AG04450 (cell line): Measurements from ENCODE around the gene WASF3. TPM values are rescaled to one million over a fixed set of nuclear protein-coding genes. Genes with fewer than 3 reads are reported as not detected.
A peak's percentile ranks its signal among the peaks of the same experiment; 100 is the strongest.

ENCODE experiments used
- CTCF ChIA-PET: fragments of 300-600, 350-600 bp; formaldehyde crosslinking; extraction: SDS; loops from one replicate; lab custom pipeline; 2022; ENCODE audit warnings: antibody characterized with exemption, inconsistent platforms; lab: Charles Lee
- POLR2A ChIA-PET: fragments of 350-600 bp; formaldehyde crosslinking; extraction: SDS; loops from one replicate; lab custom pipeline; 2021; ENCODE audit warnings: antibody characterized with exemption, inconsistent platforms; lab: Yijun Ruan, JAX
- DNase-seq: peaks from one replicate; pipeline ENCODE4 v3.0.0-alpha.2; 2011; ENCODE audit warnings: low read depth, low spot score
- H3K27ac ChIP-seq: one replicate; pipeline ENCODE4 v1.5.1; 2012; ENCODE audit warnings: low read depth, low read length, control low read depth
- H3K27me3 ChIP-seq: one replicate; pipeline ENCODE4 v1.6.0; 2012; ENCODE audit warnings: low read length; ENCODE audit not compliant: control insufficient read depth, insufficient read depth
- H3K4me3 ChIP-seq: 2 replicates; pipeline ENCODE4 v1.5.1; 2011; ENCODE audit warnings: mild to moderate bottlenecking, low read depth, low read length, control low read depth
- H3K9me3 ChIP-seq: 2 replicates; pipeline ENCODE4 v1.5.1; 2012; ENCODE audit warnings: low read length; ENCODE audit not compliant: control insufficient read depth, insufficient read depth
- CTCF ChIP-seq: IDR thresholded peaks from 2 replicates; pipeline ENCODE4 v1.5.1; 2011; ENCODE audit warnings: low read depth, low read length, control low read depth, inconsistent platforms
- polyA minus RNA-seq: library from RNA; depleted of rRNA, polyadenylated mRNA; stranded (reverse); fragments of >200 nt; gene quantifications from 2 replicates; pipeline ENCODE4 v1.2.3, GENCODE V29; 2011; rRNA and poly(A)+ RNA removed
- polyA plus RNA-seq: library from polyadenylated mRNA; depleted of rRNA; stranded (reverse); fragments of >200 nt; gene quantifications from 2 replicates; pipeline ENCODE4 v1.2.3, GENCODE V29; 2011; rRNA removed

The WASF3 gene
- polyA plus RNA-seq = 8.3 and 11.3 TPM in 2 replicates
- polyA minus RNA-seq = 3.3 and 4.0 TPM in 2 replicates

- DNase-seq = peak; percentile 72
- ChIA-PET POLR2A (no interaction called here), CTCF (interaction anchor here (0.6 to 1.6 kb wide), 4 partner anchors 77 to 1507 kb away, joined by 3 to 8 read pairs (median 6); no protein-coding TSS in a partner anchor)
- Histone ChIP-seq H3K9me3 (no peaks in the 10 kb centered on the region), H3K27me3 (peaks cover 13% of the 10 kb centered on the region), H3K27ac (no peak within 1 kb of the TSS), H3K4me3 (peak within 1 kb of the TSS; percentile 69)
- no peak for TF ChIP-seq CTCF
Measured at GRCh38 chr13:26557393-26558073, at the start of gene WASF3. Gene WASF3 (plus strand): TSS chr13:26557683. CDS start chr13:26642271, 84,588 bp downstream.

- Histone ChIP-seq H3K27ac (peak overlapping the region; percentile 68), H3K4me3 (no peak overlapping the region), H3K9me3 (peaks cover 16% of the 10 kb centered on the region), H3K27me3 (no peaks in the 10 kb centered on the region)
- TF ChIP-seq CTCF = no peak
- DNase-seq = peak; percentile 69
- ChIA-PET POLR2A (no interaction called here), CTCF (interaction anchor here (1.5 kb wide), 1 partner anchor 12 kb away, joined by 7 read pairs; no protein-coding TSS in a partner anchor)
Measured at GRCh38 chr13:26508885-26509284, 48.6 kb upstream of the WASF3 start.

GRCh38 chr13:26509491-26509890 is 48.0 kb upstream of the WASF3 start:
- POLR2A ChIA-PET = no interaction called here
- CTCF ChIA-PET = no interaction called here
- Histone ChIP-seq H3K27ac (no peak overlapping the region), H3K27me3 (no peaks in the 10 kb centered on the region), H3K9me3 (peaks cover 16% of the 10 kb centered on the region), H3K4me3 (no peak overlapping the region)
- no peak for TF ChIP-seq CTCF
- no peak for DNase-seq

GRCh38 chr13:26513931-26514330 is 43.6 kb upstream of the WASF3 start:
- H3K9me3 ChIP-seq = peaks cover 16% of the 10 kb centered on the region; the same call in 1 of the 2 replicates
- ChIA-PET CTCF (no interaction called here), POLR2A (no interaction called here)
- TF ChIP-seq CTCF = no peak
- DNase-seq = no peak
- no peaks in the 10 kb centered on the region for H3K27me3 ChIP-seq
- H3K4me3 ChIP-seq = no peak overlapping the region
- no peak overlapping the region for H3K27ac ChIP-seq

GRCh38 chr13:26515721-26516120 is 41.8 kb upstream of the WASF3 start:
- TF ChIP-seq CTCF = no peak
- ChIA-PET POLR2A (no interaction called here), CTCF (interaction anchor here (0.8 to 1.0 kb wide), 3 partner anchors 19 to 183 kb away, joined by 3 to 4 read pairs (median 3); no protein-coding TSS in a partner anchor)

More at GRCh38 chr13:26515721-26516120, 41.8 kb upstream of the WASF3 start:
- DNase-seq = no peak
- Histone ChIP-seq H3K4me3 (no peak overlapping the region), H3K27ac (peak overlapping the region; percentile 2), H3K27me3 (no peaks in the 10 kb centered on the region), H3K9me3 (peaks cover 6% of the 10 kb centered on the region)
